DOHH2 (cell line): ENCODE results near the gene ANKRD6.

Source experiments
- H3F3A ChIP-seq: fragments of 200-600 bp; sonication (generic), shearing (Covaris generic); 2 replicates; pipeline ENCODE4 v1.6.0; 2016; ENCODE audit warnings: antibody characterized with exemption, mild to moderate bottlenecking; ENCODE audit not compliant: control insufficient read depth, insufficient read depth
- H3K27ac ChIP-seq: fragments of 200-600 bp; sonication (generic); 2 replicates; pipeline ENCODE4 v1.5.1; 2014; ENCODE audit warnings: low read depth, mild to moderate bottlenecking, low read length, moderate library complexity
- H3K27me3 ChIP-seq: fragments of 200-600 bp; sonication (generic); 2 replicates; pipeline ENCODE4 v1.6.1; 2014; ENCODE audit warnings: mild to moderate bottlenecking, low read length, mixed read lengths; ENCODE audit not compliant: control insufficient read depth
- H3K36me3 ChIP-seq: fragments of 200-600 bp; sonication (generic); 2 replicates; pipeline ENCODE4 v1.6.1; 2014; ENCODE audit warnings: mild to moderate bottlenecking, low read length, moderate library complexity, mixed read lengths; ENCODE audit not compliant: control insufficient read depth
- H3K4me1 ChIP-seq: fragments of 200-600 bp; sonication (generic); 2 replicates; pipeline ENCODE4 v1.6.1; 2014; ENCODE audit warnings: mild to moderate bottlenecking, low read length, mixed read lengths; ENCODE audit not compliant: control insufficient read depth
- H3K4me2 ChIP-seq: fragments of 200-600 bp; sonication (generic); 2 replicates; pipeline ENCODE4 v1.6.0; 2014; ENCODE audit warnings: mild to moderate bottlenecking, low read length, moderate library complexity
- H3K4me3 ChIP-seq: fragments of 200-600 bp; sonication (generic); 2 replicates; pipeline ENCODE4 v1.5.1; 2014; ENCODE audit warnings: mild to moderate bottlenecking, low read length, mixed read lengths
- H3K79me2 ChIP-seq: fragments of 200-600 bp; sonication (generic); 2 replicates; pipeline ENCODE4 v1.6.1; 2014; ENCODE audit warnings: mild to moderate bottlenecking, low read length, mixed read lengths; ENCODE audit not compliant: control insufficient read depth
- H3K9me2 ChIP-seq: fragments of 200-600 bp; sonication (generic); replicated peaks from 2 replicates; pipeline ENCODE4 v1.6.1; 2014; ENCODE audit warnings: mild to moderate bottlenecking, low read length, mixed read lengths; ENCODE audit not compliant: control insufficient read depth
- H3K9me3 ChIP-seq: fragments of 200-600 bp; sonication (generic); 2 replicates; pipeline ENCODE4 v1.6.1; 2014; ENCODE audit warnings: antibody characterized with exemption, low read length, mixed read lengths; ENCODE audit not compliant: control insufficient read depth, insufficient read depth
- H4K20me1 ChIP-seq: fragments of 200-600 bp; sonication (generic); 2 replicates; pipeline ENCODE4 v1.6.0; 2014; ENCODE audit warnings: low read depth, mild to moderate bottlenecking, antibody characterized with exemption, low read length, moderate library complexity; ENCODE audit not compliant: control insufficient read depth, insufficient read depth
- EZH2phosphoT487 ChIP-seq: fragments of 200-600 bp; sonication (generic); IDR thresholded peaks from 2 replicates; pipeline ENCODE4 v1.6.1; 2017; ENCODE audit warnings: borderline replicate concordance, mild to moderate bottlenecking, antibody characterized with exemption, low read length, moderate library complexity, mixed read lengths
- TF ChIP-seq, protein P1 (sequence below): fragments of 200-600 bp; sonication (generic); IDR thresholded peaks from one replicate; pipeline ENCODE4 v1.5.1; 2014; ENCODE audit warnings: antibody characterized with exemption, mild to moderate bottlenecking, low read depth, low read length; ENCODE audit not compliant: poor library complexity, severe bottlenecking

Gene ANKRD6

DNA sequence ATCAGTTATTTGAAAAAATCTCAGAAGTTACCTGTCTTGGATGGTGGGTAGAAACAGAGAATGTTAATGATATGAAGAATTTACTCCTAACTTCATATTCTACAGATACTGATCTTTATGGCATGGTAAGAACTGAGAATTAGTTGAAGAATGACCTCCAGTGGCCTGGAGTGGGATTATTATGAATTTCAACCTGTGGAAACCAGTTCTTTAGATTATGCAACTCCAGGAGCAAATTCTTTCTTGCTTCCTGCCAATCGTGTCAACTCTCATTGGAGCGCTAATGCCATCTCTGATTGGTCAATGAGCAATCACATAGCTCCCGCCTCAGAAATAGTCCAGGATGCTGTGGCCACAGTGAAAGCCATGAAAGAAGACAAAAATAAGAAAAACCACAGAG is 165.0 kb downstream of the ANKRD6 start:
- Histone ChIP-seq H3K4me3 (no peak overlapping the region), H3K4me1 (peaks cover 10% of the 10 kb centered on the region), H3F3A (no peaks in the 10 kb centered on the region), H3K27ac (no peak overlapping the region), H3K4me2 (0 out of 2 replicates have a peak overlapping the region, but pooled peaks have one; percentile 9), H3K79me2 (no peaks in the 10 kb centered on the region), H3K9me2 (no peaks in the 10 kb centered on the region), H3K36me3 (no peaks in the 10 kb centered on the region), H3K27me3 (no peaks in the 10 kb centered on the region), H4K20me1 (no peaks in the 10 kb centered on the region), H3K9me3 (no peaks in the 10 kb centered on the region)
- TF ChIP-seq, protein P1, sequence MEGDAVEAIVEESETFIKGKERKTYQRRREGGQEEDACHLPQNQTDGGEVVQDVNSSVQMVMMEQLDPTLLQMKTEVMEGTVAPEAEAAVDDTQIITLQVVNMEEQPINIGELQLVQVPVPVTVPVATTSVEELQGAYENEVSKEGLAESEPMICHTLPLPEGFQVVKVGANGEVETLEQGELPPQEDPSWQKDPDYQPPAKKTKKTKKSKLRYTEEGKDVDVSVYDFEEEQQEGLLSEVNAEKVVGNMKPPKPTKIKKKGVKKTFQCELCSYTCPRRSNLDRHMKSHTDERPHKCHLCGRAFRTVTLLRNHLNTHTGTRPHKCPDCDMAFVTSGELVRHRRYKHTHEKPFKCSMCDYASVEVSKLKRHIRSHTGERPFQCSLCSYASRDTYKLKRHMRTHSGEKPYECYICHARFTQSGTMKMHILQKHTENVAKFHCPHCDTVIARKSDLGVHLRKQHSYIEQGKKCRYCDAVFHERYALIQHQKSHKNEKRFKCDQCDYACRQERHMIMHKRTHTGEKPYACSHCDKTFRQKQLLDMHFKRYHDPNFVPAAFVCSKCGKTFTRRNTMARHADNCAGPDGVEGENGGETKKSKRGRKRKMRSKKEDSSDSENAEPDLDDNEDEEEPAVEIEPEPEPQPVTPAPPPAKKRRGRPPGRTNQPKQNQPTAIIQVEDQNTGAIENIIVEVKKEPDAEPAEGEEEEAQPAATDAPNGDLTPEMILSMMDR: peak; percentile 32
- TF ChIP-seq EZH2phosphoT487: no peak

DNA sequence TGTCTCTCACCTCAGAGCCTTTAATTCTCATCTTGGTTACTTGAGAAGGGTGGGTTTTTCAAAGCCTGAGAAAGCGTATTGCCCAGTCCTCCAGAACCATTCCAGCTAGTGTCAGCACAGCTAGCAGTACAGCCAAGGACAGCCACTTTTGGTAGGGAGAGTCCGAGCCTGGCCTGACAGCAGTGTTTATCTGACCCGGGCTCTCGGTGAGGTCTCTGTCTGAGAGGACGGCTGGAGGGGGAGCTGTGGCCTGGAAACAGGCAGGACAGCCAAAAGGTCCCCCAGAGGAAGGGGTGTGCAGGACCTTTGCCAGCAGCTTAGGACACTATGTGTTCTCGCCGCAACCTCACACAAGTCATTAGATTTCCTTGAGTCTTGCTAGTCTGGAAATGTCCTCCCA is 166.8 kb downstream of the ANKRD6 start:
- Histone ChIP-seq H3K4me1 (peaks cover 10% of the 10 kb centered on the region), H3K9me2 (no peaks in the 10 kb centered on the region), H3K27ac (no peak overlapping the region), H4K20me1 (no peaks in the 10 kb centered on the region), H3K27me3 (no peaks in the 10 kb centered on the region), H3K79me2 (no peaks in the 10 kb centered on the region), H3K36me3 (no peaks in the 10 kb centered on the region), H3K4me3 (no peak overlapping the region), H3F3A (no peaks in the 10 kb centered on the region), H3K9me3 (no peaks in the 10 kb centered on the region), H3K4me2 (no peak overlapping the region)
- TF ChIP-seq EZH2phosphoT487: no peak
- TF ChIP-seq, protein P1: no peak

DNA sequence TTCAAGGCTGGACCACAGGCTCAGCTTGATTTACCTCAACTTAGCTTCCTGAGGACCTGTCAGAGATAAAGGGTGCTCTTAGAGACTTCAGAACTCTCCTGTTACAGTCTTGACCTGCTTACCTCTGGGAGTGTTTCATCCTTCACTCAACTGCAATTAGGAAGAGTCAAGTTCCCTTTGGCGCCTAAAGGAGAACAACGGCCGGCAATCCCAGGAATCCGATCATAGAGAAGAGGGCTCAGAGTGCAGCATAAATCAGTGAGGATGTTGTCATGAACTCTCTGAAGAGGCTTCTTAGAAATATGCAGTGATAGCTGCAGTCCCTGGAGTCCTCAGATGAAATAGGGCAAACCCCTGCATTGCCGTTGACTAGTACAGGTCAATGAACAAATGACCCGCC is 169.2 kb downstream of the ANKRD6 start:
- TF ChIP-seq EZH2phosphoT487: no peak
- TF ChIP-seq, protein P1: no peak
- Histone ChIP-seq H4K20me1 (no peaks in the 10 kb centered on the region), H3K79me2 (no peaks in the 10 kb centered on the region)

More for the DNA sequence above, 169.2 kb downstream of the ANKRD6 start:
- H3K27ac ChIP-seq: no peak overlapping the region
- H3K4me1 ChIP-seq: no peaks in the 10 kb centered on the region
- no peaks in the 10 kb centered on the region for H3K9me3 ChIP-seq
- no peaks in the 10 kb centered on the region for H3K27me3 ChIP-seq
- no peaks in the 10 kb centered on the region for H3K9me2 ChIP-seq
- no peaks in the 10 kb centered on the region for H3K36me3 ChIP-seq
- no peak overlapping the region for H3K4me2 ChIP-seq
- no peaks in the 10 kb centered on the region for H3F3A ChIP-seq
- no peak overlapping the region for H3K4me3 ChIP-seq
